Naive thymus-derived CD4-positive, alpha-beta T cell (primary cell): ENCODE results near the gene IGF2R. TPM values are rescaled to one million over a fixed set of nuclear protein-coding genes. Genes with fewer than 3 reads are reported as not detected.

Experiments used
- ATAC-seq: fragments of 150-1000 bp; cut with Tn5 transposase; 2 replicates; pipeline ENCODE4 v1.10.0; 2021; ENCODE audit warnings: mild to moderate bottlenecking, moderate library complexity
- CTCF ChIA-PET: fragments of 350-600 bp; sonication (Branson Sonifier 250); formaldehyde crosslinking; loops from one replicate; lab custom pipeline; 2021; ENCODE audit warnings: antibody characterized with exemption; lab: Charles Lee
- POLR2A ChIA-PET: fragments of 350-600 bp; sonication (Branson Sonifier 250); formaldehyde crosslinking; loops from one replicate; lab custom pipeline; 2021; ENCODE audit warnings: antibody characterized with exemption, inconsistent platforms; lab: Charles Lee
- DNase-seq, 9 donors: peaks; one replicate each; pipeline versions ENCODE4 v3.0.0 to v3.0.0-alpha.2; 2020 to 2022; ENCODE audit warnings: mixed read lengths in 1 of 9
- H3K27ac ChIP-seq: one replicate; pipeline ENCODE4 v1.7.0; 2013; ENCODE audit warnings: mild to moderate bottlenecking, low read depth, low read length, moderate library complexity
- H3K27me3 ChIP-seq, 2 donors: one replicate each; pipeline ENCODE4 v1.7.0; 2013; ENCODE audit warnings: low read length in 2 of 2, mild to moderate bottlenecking in 2 of 2, moderate library complexity in 2 of 2; ENCODE audit not compliant: control insufficient read depth in 2 of 2, insufficient read depth in 2 of 2
- H3K36me3 ChIP-seq, 3 experiments: 1 replicate in 2 of 3; 2 replicates in 1 of 3; pipeline ENCODE4 v1.7.0; 2013; ENCODE audit warnings: low read length in 3 of 3, mild to moderate bottlenecking in 3 of 3, moderate library complexity in 1 of 3; ENCODE audit not compliant: insufficient read depth in 3 of 3, control insufficient read depth in 2 of 3
- H3K4me1 ChIP-seq, 2 donors: one replicate each; pipeline ENCODE4 v1.7.0; 2013; ENCODE audit warnings: low read length in 2 of 2, mild to moderate bottlenecking in 2 of 2, moderate library complexity in 1 of 2; ENCODE audit not compliant: control insufficient read depth in 2 of 2, insufficient read depth in 2 of 2
- H3K4me3 ChIP-seq: 2 replicates; pipeline ENCODE4 v1.7.0; 2013; ENCODE audit warnings: mild to moderate bottlenecking, low read length
- H3K9me3 ChIP-seq, 3 experiments: 1 replicate in 2 of 3; 2 replicates in 1 of 3; pipeline ENCODE4 v1.7.0; 2013; ENCODE audit warnings: low read length in 3 of 3; ENCODE audit not compliant: control insufficient read depth in 2 of 3
- H3K27ac Mint-ChIP-seq, 9 donors: one replicate each; pipeline ENCODE4 v1.8.0; 2020 to 2022; ENCODE audit warnings: mixed read lengths in 9 of 9, mild to moderate bottlenecking in 8 of 9, moderate library complexity in 5 of 9, inconsistent platforms in 2 of 9
- H3K27me3 Mint-ChIP-seq, 5 donors: one replicate each; pipeline ENCODE4 v1.8.0; 2021 to 2022; ENCODE audit warnings: mixed read lengths in 5 of 5, mild to moderate bottlenecking in 1 of 5
- H3K36me3 Mint-ChIP-seq, 5 donors: one replicate each; pipeline ENCODE4 v1.8.0; 2020 to 2022; ENCODE audit warnings: mixed read lengths in 5 of 5, mild to moderate bottlenecking in 3 of 5, inconsistent platforms in 1 of 5
- H3K4me1 Mint-ChIP-seq, 7 donors: one replicate each; pipeline ENCODE4 v1.8.0; 2020 to 2022; ENCODE audit warnings: mixed read lengths in 7 of 7, mild to moderate bottlenecking in 3 of 7, inconsistent platforms in 1 of 7
- H3K4me3 Mint-ChIP-seq, 10 donors: one replicate each; pipeline ENCODE4 v1.8.0; 2020 to 2022; ENCODE audit warnings: mild to moderate bottlenecking in 10 of 10, mixed read lengths in 10 of 10, moderate library complexity in 6 of 10, inconsistent platforms in 2 of 10
- H3K9me3 Mint-ChIP-seq, 11 donors: one replicate each; pipeline ENCODE4 v1.8.0; 2020 to 2022; ENCODE audit warnings: mixed read lengths in 11 of 11, mild to moderate bottlenecking in 4 of 11, inconsistent platforms in 1 of 11, moderate library complexity in 1 of 11
- intact Hi-C, 2 donors: fragments of 100-400 bp; cut with micrococcal nuclease; formaldehyde crosslinking; loops; one replicate each; pipeline ENCODE4 v1.15.1; 2023
- polyA plus RNA-seq, 2 donors: library from polyadenylated mRNA; unstranded; fragments of 300-500 nt; fragmentation: Illumina TruSeq; gene quantifications; one replicate each; pipeline ENCODE4 v1.2.3, GENCODE V29; 2021
- total RNA-seq, 6 experiments: library from RNA in 5 of 6; stranded (reverse) in 5 of 6; gene quantifications; 1 replicate in 5 of 6; 2 replicates in 1 of 6; pipeline ENCODE4 v1.2.3 and lab custom pipeline; 2021 to 2026

Gene IGF2R
- total and polyA plus RNA-seq, 7 experiments from 2014 or later = 8.7 to 79.2 (median 70.4) TPM

DNA sequence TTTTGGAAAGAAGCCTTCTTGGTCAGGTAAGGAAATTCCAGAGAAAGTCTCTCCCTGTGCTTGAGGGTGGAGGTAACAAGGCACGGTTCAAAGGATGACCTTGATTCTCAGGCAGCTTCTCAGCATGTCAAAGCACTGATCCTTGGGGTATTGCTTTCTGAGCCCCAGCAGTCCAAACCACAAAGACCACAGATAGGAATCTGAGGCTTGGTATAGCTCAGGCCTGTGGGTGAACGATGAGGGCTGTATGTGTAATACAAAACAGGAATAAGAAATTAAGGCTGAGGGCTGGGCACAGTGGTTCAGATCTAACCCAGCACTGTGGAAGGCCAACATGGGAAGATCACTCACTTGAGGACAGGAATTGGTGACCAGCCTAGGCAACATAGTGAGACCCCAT, 82.5 kb downstream of the IGF2R start:
- DNase-seq (no peak), ATAC-seq (no peak)
- no peak overlapping the region for H3K4me3 ChIP-seq
- CTCF ChIA-PET = no interaction called here
- peaks cover 16 to 82% (median 33%) of the 10 kb centered on the region in 3 experiments for H3K36me3 ChIP-seq
- no peaks in the 10 kb centered on the region for H3K27me3 ChIP-seq
- intact Hi-C loops = no loop called here
- Mint-ChIP-seq H3K27ac (peak overlapping the region in 3 of 9 donors; percentile 51 to 69 (median 57)), H3K36me3 (peaks cover 28 to 83% (median 45%) of the 10 kb centered on the region in 5 donors), H3K4me3 (peak overlapping the region in 1 of 10 donors; percentile 42), H3K4me1 (peaks cover 12 to 29% (median 14%) of the 10 kb centered on the region in 7 donors), H3K9me3 (no peaks in the 10 kb centered on the region), H3K27me3 (no peaks in the 10 kb centered on the region)
- no peaks in the 10 kb centered on the region for H3K9me3 ChIP-seq
- no peak overlapping the region for H3K27ac ChIP-seq
- POLR2A ChIA-PET = no interaction called here
- H3K4me1 ChIP-seq = peaks cover 0 to 3% of the 10 kb centered on the region in 2 donors

DNA sequence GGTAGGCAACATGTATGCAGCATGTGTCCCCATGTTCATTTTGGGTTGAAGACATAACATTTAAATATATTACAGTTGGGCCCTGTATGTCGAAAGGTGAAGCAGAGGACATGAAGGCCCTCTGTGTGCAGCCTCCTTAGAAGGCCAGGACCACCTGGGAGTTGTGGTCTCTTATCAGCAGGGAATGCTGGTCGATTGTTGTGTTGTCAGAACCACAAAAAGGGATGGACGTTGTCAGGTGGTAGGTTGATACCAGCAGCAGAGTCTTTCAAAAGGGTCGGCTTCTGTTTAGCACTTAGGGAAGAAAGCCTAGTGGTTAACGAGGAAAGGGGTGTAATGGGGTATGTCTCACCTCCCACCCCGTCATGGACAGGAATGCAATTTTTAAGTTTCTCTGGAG, 85.4 kb downstream of the IGF2R start:
- DNase-seq (no peak), ATAC-seq (no peak)
- Mint-ChIP-seq H3K4me1 (peaks cover 10 to 36% (median 17%) of the 10 kb centered on the region in 7 donors), H3K27ac (peak overlapping the region in 2 of 9 donors; percentile 7 to 23), H3K9me3 (no peaks in the 10 kb centered on the region), H3K27me3 (no peaks in the 10 kb centered on the region), H3K36me3 (peaks cover 29 to 78% (median 42%) of the 10 kb centered on the region in 5 donors), H3K4me3 (no peak overlapping the region)
- intact Hi-C loops = no loop called here
- POLR2A ChIA-PET = no interaction called here
- Histone ChIP-seq H3K27ac (no peak overlapping the region), H3K36me3 (peaks cover 16 to 79% (median 46%) of the 10 kb centered on the region in 3 experiments), H3K4me1 (peaks cover 0 to 3% of the 10 kb centered on the region in 2 donors), H3K4me3 (no peak overlapping the region), H3K9me3 (no peaks in the 10 kb centered on the region), H3K27me3 (no peaks in the 10 kb centered on the region)
- CTCF ChIA-PET = no interaction called here

DNA sequence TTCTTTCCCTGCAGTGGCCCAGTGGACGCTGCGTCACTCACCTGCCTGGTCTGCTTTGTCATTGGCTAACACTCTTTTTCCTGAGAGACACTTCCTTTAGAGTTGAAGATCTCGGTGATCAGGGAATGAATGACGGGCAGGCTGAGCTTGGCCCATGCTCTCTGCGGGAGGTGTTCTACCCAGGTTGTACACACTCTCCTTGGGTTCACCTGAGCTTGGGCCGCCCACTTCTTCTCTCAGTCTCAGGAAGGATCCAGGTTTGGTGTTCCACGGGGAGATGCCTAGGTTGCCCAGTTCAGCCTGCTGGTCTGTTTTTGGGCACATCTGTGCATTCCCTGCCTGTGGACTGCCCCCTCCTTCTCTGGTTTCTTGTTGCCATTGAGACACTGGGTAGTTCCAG, 86.0 kb downstream of the IGF2R start:
- H3K36me3 Mint-ChIP-seq = peaks cover 30 to 79% (median 40%) of the 10 kb centered on the region in 5 donors
- peak overlapping the region in 1 of 10 donors; percentile 37 for H3K4me3 Mint-ChIP-seq
- peaks cover 16 to 79% (median 49%) of the 10 kb centered on the region in 3 experiments for H3K36me3 ChIP-seq
- H3K9me3 ChIP-seq = no peaks in the 10 kb centered on the region
- POLR2A ChIA-PET = no interaction called here
- H3K27me3 ChIP-seq = no peaks in the 10 kb centered on the region
- H3K9me3 Mint-ChIP-seq = no peaks in the 10 kb centered on the region
- intact Hi-C loops = no loop called here
- DNase-seq (no peak), ATAC-seq (no peak)
- H3K27ac ChIP-seq = no peak overlapping the region
- peaks cover 0 to 3% of the 10 kb centered on the region in 2 donors for H3K4me1 ChIP-seq
- H3K4me1 Mint-ChIP-seq = peaks cover 8 to 36% (median 17%) of the 10 kb centered on the region in 7 donors
- H3K27ac Mint-ChIP-seq = no peak overlapping the region
- H3K27me3 Mint-ChIP-seq = no peaks in the 10 kb centered on the region
- no peak overlapping the region for H3K4me3 ChIP-seq
- CTCF ChIA-PET = no interaction called here

DNA sequence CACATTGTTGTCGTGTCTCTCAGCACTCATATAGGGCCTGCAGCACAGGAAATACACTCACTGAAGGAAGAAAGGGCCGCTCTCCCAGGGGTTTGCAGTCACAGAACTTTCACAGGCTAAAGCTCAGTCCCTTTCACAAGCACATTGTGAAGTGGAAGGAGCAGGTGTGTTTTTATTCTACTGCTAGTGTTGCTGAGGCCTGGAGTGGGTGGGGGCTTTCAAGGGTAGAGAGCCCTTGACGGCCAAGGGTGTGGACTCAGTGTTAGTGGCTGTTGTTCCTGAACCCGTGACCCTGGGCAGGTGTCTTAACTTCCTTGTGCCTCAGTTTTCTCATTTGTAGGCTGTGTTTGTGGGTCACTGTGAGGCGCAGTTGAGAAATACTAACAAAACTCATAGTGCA, 86.5 kb downstream of the IGF2R start:
- Histone ChIP-seq H3K27ac (no peak overlapping the region), H3K27me3 (no peaks in the 10 kb centered on the region), H3K4me1 (peaks cover 0 to 3% of the 10 kb centered on the region in 2 donors), H3K4me3 (no peak overlapping the region), H3K9me3 (no peaks in the 10 kb centered on the region), H3K36me3 (peaks cover 12 to 79% (median 48%) of the 10 kb centered on the region in 3 experiments)
- Mint-ChIP-seq H3K27me3 (no peaks in the 10 kb centered on the region), H3K36me3 (peaks cover 29 to 76% (median 40%) of the 10 kb centered on the region in 5 donors), H3K27ac (no peak overlapping the region), H3K4me3 (no peak overlapping the region), H3K9me3 (no peaks in the 10 kb centered on the region), H3K4me1 (peaks cover 8 to 35% (median 16%) of the 10 kb centered on the region in 7 donors)
- POLR2A ChIA-PET = no interaction called here
- intact Hi-C loops = no loop called here
- no peak for ATAC-seq
- no peak for DNase-seq
- CTCF ChIA-PET = no interaction called here

DNA sequence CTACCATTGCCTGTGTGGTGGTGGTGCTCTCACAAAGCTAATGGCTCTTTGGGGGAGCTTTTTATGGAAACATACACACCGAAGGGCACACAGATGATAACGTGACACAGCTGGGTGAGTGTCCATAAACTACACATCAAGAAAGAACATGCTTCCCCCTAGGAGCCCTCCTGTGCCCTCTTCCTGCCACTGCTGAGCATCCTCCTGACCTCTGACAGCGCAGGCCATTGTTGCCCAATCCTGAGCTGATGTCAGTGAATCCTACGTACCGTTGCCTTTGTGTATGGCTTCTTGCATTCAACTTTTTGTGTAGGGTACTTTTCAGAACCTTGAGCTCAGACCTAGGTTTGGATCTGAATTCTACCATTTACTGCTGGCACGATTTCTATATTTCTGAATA, 86.9 kb downstream of the IGF2R start:
- ChIA-PET CTCF (no interaction called here), POLR2A (no interaction called here)
- H3K4me3 ChIP-seq = no peak overlapping the region
- Mint-ChIP-seq H3K9me3 (no peaks in the 10 kb centered on the region), H3K27ac (no peak overlapping the region), H3K27me3 (no peaks in the 10 kb centered on the region), H3K4me3 (no peak overlapping the region), H3K36me3 (peaks cover 29 to 76% (median 40%) of the 10 kb centered on the region in 5 donors), H3K4me1 (peaks cover 6 to 35% (median 13%) of the 10 kb centered on the region in 7 donors)
- H3K27me3 ChIP-seq = no peaks in the 10 kb centered on the region
- peaks cover 0 to 3% of the 10 kb centered on the region in 2 donors for H3K4me1 ChIP-seq
- peaks cover 11 to 79% (median 48%) of the 10 kb centered on the region in 3 experiments for H3K36me3 ChIP-seq
- intact Hi-C loops = no loop called here
- no peak for DNase-seq
- H3K27ac ChIP-seq = no peak overlapping the region
- no peak for ATAC-seq
- no peaks in the 10 kb centered on the region for H3K9me3 ChIP-seq

DNA sequence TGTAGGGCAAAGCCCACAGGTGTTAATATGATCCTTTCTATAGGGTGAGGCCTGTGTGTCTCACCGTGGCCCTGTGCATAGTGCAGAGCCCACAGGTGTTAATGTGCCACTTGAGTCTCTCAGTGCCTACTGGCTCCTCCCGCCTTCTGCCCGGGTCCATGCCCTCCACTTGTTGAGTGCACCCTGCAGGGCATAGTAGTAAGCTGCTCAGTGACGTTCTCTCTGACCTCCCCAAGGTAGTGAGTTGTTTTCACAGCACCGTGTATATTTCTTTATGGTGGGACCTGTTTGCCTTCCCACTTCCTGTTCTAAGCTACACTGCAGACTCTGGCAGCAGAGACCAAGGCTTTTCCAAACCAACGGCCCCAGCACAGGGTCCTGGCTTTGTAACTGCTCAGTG, 88.2 kb downstream of the IGF2R start:
- H3K4me3 Mint-ChIP-seq = no peak overlapping the region
- intact Hi-C loops = no loop called here
- ChIA-PET POLR2A (no interaction called here), CTCF (no interaction called here)
- peaks cover 26 to 78% (median 41%) of the 10 kb centered on the region in 5 donors for H3K36me3 Mint-ChIP-seq
- ATAC-seq (no peak), DNase-seq (no peak)
- Histone ChIP-seq H3K9me3 (no peaks in the 10 kb centered on the region), H3K27me3 (no peaks in the 10 kb centered on the region), H3K4me1 (no peaks in the 10 kb centered on the region), H3K27ac (peak overlapping the region; percentile 5), H3K4me3 (no peak overlapping the region), H3K36me3 (peaks cover 20 to 78% (median 43%) of the 10 kb centered on the region in 3 experiments)
- peaks cover 0 to 22% (median 5%) of the 10 kb centered on the region in 7 donors for H3K4me1 Mint-ChIP-seq
- peak overlapping the region in 7 of 9 donors; percentile 10 to 82 (median 43) for H3K27ac Mint-ChIP-seq
- H3K27me3 Mint-ChIP-seq = no peaks in the 10 kb centered on the region
- no peaks in the 10 kb centered on the region for H3K9me3 Mint-ChIP-seq

DNA sequence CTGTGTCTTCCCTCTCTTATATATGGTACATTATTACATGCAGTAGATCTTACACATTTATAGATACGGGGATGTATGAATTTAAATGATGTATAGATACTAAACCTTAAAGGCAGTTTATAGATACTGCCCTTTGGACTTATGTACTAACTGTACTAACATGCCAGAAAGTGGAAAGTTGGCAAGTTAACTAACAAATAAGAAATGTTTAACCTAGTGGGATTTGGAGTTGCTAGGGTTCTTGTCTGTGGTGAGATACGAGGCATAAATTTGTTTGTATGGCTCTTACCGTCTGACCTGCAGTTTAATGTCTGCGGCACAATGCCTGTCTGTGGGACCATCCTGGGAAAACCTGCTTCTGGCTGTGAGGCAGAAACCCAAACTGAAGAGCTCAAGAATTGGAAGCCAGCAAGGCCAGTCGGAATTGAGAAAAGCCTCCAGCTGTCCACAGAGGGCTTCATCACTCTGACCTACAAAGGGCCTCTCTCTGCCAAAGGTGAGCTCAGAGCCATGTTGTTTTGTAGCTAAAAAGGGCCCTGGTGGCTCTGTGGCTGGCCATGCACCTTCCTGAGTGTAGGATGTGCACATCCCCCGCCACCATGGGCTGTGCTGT, 89.8 kb downstream of the IGF2R start:
- Mint-ChIP-seq H3K36me3 (peaks cover 30 to 79% (median 46%) of the 10 kb centered on the region in 5 donors), H3K9me3 (no peaks in the 10 kb centered on the region), H3K27me3 (no peaks in the 10 kb centered on the region), H3K27ac (no peak overlapping the region), H3K4me3 (no peak overlapping the region), H3K4me1 (peaks cover 0 to 20% (median 5%) of the 10 kb centered on the region in 7 donors)
- H3K27ac ChIP-seq = no peak overlapping the region
- no peak overlapping the region for H3K4me3 ChIP-seq
- DNase-seq (no peak), ATAC-seq (no peak)
- no peaks in the 10 kb centered on the region for H3K9me3 ChIP-seq
- intact Hi-C loops = no loop called here
- POLR2A ChIA-PET = no interaction called here
- peaks cover 20 to 92% (median 40%) of the 10 kb centered on the region in 3 experiments for H3K36me3 ChIP-seq
- CTCF ChIA-PET = no interaction called here
- no peaks in the 10 kb centered on the region for H3K4me1 ChIP-seq
- H3K27me3 ChIP-seq = no peaks in the 10 kb centered on the region
